GM19395 (cell line): ENCODE measurements around the gene LIPA.
"Not testable (repeated sequence)": the region's sequence is repeated elsewhere in the genome, so short reads cannot be mapped to it uniquely, and the experiment has no call there.

Source experiments
- ATAC-seq: cut with Tn5 transposase; IDR thresholded peaks from one replicate; pipeline ENCODE4 v1.9.1; 2021; ENCODE audit warnings: mild to moderate bottlenecking, moderate library complexity; ENCODE audit not compliant: unreplicated experiment

Gene LIPA

GRCh38 chr10:89271532-89271931, 20.0 kb upstream of the LIPA start:
- ATAC-seq: no peak

- ATAC-seq: no peak
Observed at GRCh38 chr10:89270153-89270483, 18.5 kb upstream of the LIPA start.

- no peak for ATAC-seq
Observed at GRCh38 chr10:89269433-89270152, 18.0 kb upstream of the LIPA start.

GRCh38 chr10:89266721-89267453, 15.3 kb upstream of the LIPA start:
- ATAC-seq: no peak

- ATAC-seq: no peak
Observed at GRCh38 chr10:89263531-89263930, 12.0 kb upstream of the LIPA start.

- no peak for ATAC-seq
Observed at GRCh38 chr10:89263091-89263490, 11.5 kb upstream of the LIPA start.

GRCh38 chr10:89262086-89263051, 10.8 kb upstream of the LIPA start:
- no peak for ATAC-seq

- no peak for ATAC-seq
Observed at GRCh38 chr10:89258881-89259280, 7.3 kb upstream of the LIPA start.

GRCh38 chr10:89257581-89257980, 6.0 kb upstream of the LIPA start:
- no peak for ATAC-seq

GRCh38 chr10:89256962-89257361, 5.4 kb upstream of the LIPA start:
- no peak for ATAC-seq

GRCh38 chr10:89256340-89256739, 4.8 kb upstream of the LIPA start:
- no peak for ATAC-seq

- ATAC-seq: no peak
Observed at GRCh38 chr10:89255793-89256192, 4.2 kb upstream of the LIPA start.

- ATAC-seq: not testable (repeated sequence)
Observed at GRCh38 chr10:89255091-89255579, 3.6 kb upstream of the LIPA start.

GRCh38 chr10:89252225-89252585, 630 bp upstream of the LIPA start:
- no peak for ATAC-seq

GRCh38 chr10:89250865-89251408, 638 bp downstream of the LIPA start:
- ATAC-seq: peak; percentile 1

- ATAC-seq: no peak
Observed at GRCh38 chr10:89248990-89249389, 2.6 kb downstream of the LIPA start.

- not testable (repeated sequence) for ATAC-seq
Observed at GRCh38 chr10:89247623-89248022, 4.0 kb downstream of the LIPA start.

- peak; percentile 46 for ATAC-seq
Observed at GRCh38 chr10:89245802-89246201, 5.8 kb downstream of the LIPA start.

- no peak for ATAC-seq
Observed at GRCh38 chr10:89242840-89243568, 8.6 kb downstream of the LIPA start.

GRCh38 chr10:89242345-89242684, 9.3 kb downstream of the LIPA start:
- ATAC-seq: no peak
